ENCODE measurements around the gene YWHAB.
"Not testable (repeated sequence)": the region's sequence is repeated elsewhere in the genome, so short reads cannot be mapped to it uniquely, and the experiment has no call there.

The YWHAB gene

GRCh38 chr20:44856442-44856841, 29.1 kb upstream of the YWHAB start:
- Histone ChIP-seq H3K4me1 (ENCODE audit: insufficient read depth, low read length) (peaks cover 2% of the 10 kb centered on the region), H3K36me3 (ENCODE audit: insufficient read depth, low read length) (no peaks in the 10 kb centered on the region), H3K4me3 (ENCODE audit: low read length) (no peak overlapping the region), H3K27me3 (ENCODE audit: insufficient read depth, low read length) (peaks cover 3% of the 10 kb centered on the region), H2AFZ (ENCODE audit: low read depth, low read length) (no peak overlapping the region), H3K9me3 (ENCODE audit: low read length) (no peaks in the 10 kb centered on the region)

- no peak overlapping the region for H2AFZ ChIP-seq (ENCODE audit: low read depth, low read length)
- H3K4me1 ChIP-seq (ENCODE audit: insufficient read depth, low read length), result peaks cover 2% of the 10 kb centered on the region
- H3K4me3 ChIP-seq (ENCODE audit: low read length), result no peak overlapping the region
- H3K36me3 ChIP-seq (ENCODE audit: insufficient read depth, low read length), result no peaks in the 10 kb centered on the region
- no peaks in the 10 kb centered on the region for H3K9me3 ChIP-seq (ENCODE audit: low read length)
- peaks cover 3% of the 10 kb centered on the region for H3K27me3 ChIP-seq (ENCODE audit: insufficient read depth, low read length)
These were observed 28.6 kb upstream of the YWHAB start for GRCh38 chr20:44856856-44857448.

- Histone ChIP-seq H3K27me3 (ENCODE audit: insufficient read depth, low read length) (no peaks in the 10 kb centered on the region), H3K9me3 (ENCODE audit: low read length) (no peaks in the 10 kb centered on the region), H2AFZ (ENCODE audit: low read depth, low read length) (no peak overlapping the region), H3K4me1 (ENCODE audit: insufficient read depth, low read length) (peaks cover 9% of the 10 kb centered on the region), H3K36me3 (ENCODE audit: insufficient read depth, low read length) (no peaks in the 10 kb centered on the region), H3K4me3 (ENCODE audit: low read length) (no peak overlapping the region)
These were observed 26.7 kb upstream of the YWHAB start for GRCh38 chr20:44858606-44859360.

- no peak overlapping the region for H2AFZ ChIP-seq (ENCODE audit: low read depth, low read length)
These were observed 23.9 kb upstream of the YWHAB start for GRCh38 chr20:44861531-44862006.

GRCh38 chr20:44862286-44862685, 23.2 kb upstream of the YWHAB start:
- H2AFZ ChIP-seq (ENCODE audit: low read depth, low read length), result no peak overlapping the region
- H3K27me3 ChIP-seq (ENCODE audit: insufficient read depth, low read length), result no peaks in the 10 kb centered on the region
- H3K36me3 ChIP-seq (ENCODE audit: insufficient read depth, low read length), result no peaks in the 10 kb centered on the region
- peaks cover 10% of the 10 kb centered on the region for H3K4me1 ChIP-seq (ENCODE audit: insufficient read depth, low read length)
- no peaks in the 10 kb centered on the region for H3K9me3 ChIP-seq (ENCODE audit: low read length)
- H3K4me3 ChIP-seq (ENCODE audit: low read length), result no peak overlapping the region

More at GRCh38 chr20:44861531-44862006, 23.9 kb upstream of the YWHAB start:
- no peaks in the 10 kb centered on the region for H3K27me3 ChIP-seq (ENCODE audit: insufficient read depth, low read length)
- no peak overlapping the region for H3K4me3 ChIP-seq (ENCODE audit: low read length)
- no peaks in the 10 kb centered on the region for H3K9me3 ChIP-seq (ENCODE audit: low read length)
- H3K36me3 ChIP-seq (ENCODE audit: insufficient read depth, low read length), result no peaks in the 10 kb centered on the region
- H3K4me1 ChIP-seq (ENCODE audit: insufficient read depth, low read length), result peaks cover 11% of the 10 kb centered on the region

GRCh38 chr20:44863365-44864084, 22.0 kb upstream of the YWHAB start:
- H3K4me1 ChIP-seq (ENCODE audit: insufficient read depth, low read length), result peaks cover 10% of the 10 kb centered on the region
- not testable (repeated sequence) for H3K36me3 ChIP-seq (ENCODE audit: insufficient read depth, low read length); H3K9me3 ChIP-seq (ENCODE audit: low read length); H2AFZ ChIP-seq (ENCODE audit: low read depth, low read length); H3K4me3 ChIP-seq (ENCODE audit: low read length); H3K27me3 ChIP-seq (ENCODE audit: insufficient read depth, low read length)

- not testable (repeated sequence) for H3K27me3 ChIP-seq (ENCODE audit: insufficient read depth, low read length); H3K36me3 ChIP-seq (ENCODE audit: insufficient read depth, low read length); H3K4me3 ChIP-seq (ENCODE audit: low read length); H3K9me3 ChIP-seq (ENCODE audit: low read length); H2AFZ ChIP-seq (ENCODE audit: low read depth, low read length)
- peaks cover 10% of the 10 kb centered on the region for H3K4me1 ChIP-seq (ENCODE audit: insufficient read depth, low read length)
These were observed 21.0 kb upstream of the YWHAB start for GRCh38 chr20:44864493-44864892.

- Histone ChIP-seq H2AFZ (ENCODE audit: low read depth, low read length) (no peak overlapping the region), H3K36me3 (ENCODE audit: insufficient read depth, low read length) (no peaks in the 10 kb centered on the region), H3K4me1 (ENCODE audit: insufficient read depth, low read length) (peaks cover 10% of the 10 kb centered on the region), H3K27me3 (ENCODE audit: insufficient read depth, low read length) (peaks cover 4% of the 10 kb centered on the region), H3K4me3 (ENCODE audit: low read length) (no peak overlapping the region), H3K9me3 (ENCODE audit: low read length) (no peaks in the 10 kb centered on the region)
These were observed 18.7 kb upstream of the YWHAB start for GRCh38 chr20:44866703-44867335.

GRCh38 chr20:44869471-44869870, 16.0 kb upstream of the YWHAB start:
- no peaks in the 10 kb centered on the region for H3K4me1 ChIP-seq (ENCODE audit: insufficient read depth, low read length)
- no peaks in the 10 kb centered on the region for H3K36me3 ChIP-seq (ENCODE audit: insufficient read depth, low read length)
- no peaks in the 10 kb centered on the region for H3K9me3 ChIP-seq (ENCODE audit: low read length)
- H2AFZ ChIP-seq (ENCODE audit: low read depth, low read length), result no peak overlapping the region
- H3K27me3 ChIP-seq (ENCODE audit: insufficient read depth, low read length), result peaks cover 4% of the 10 kb centered on the region
- H3K4me3 ChIP-seq (ENCODE audit: low read length), result no peak overlapping the region

GRCh38 chr20:44882360-44882759, 3.1 kb upstream of the YWHAB start:
- not testable (repeated sequence) for H3K27me3 ChIP-seq (ENCODE audit: insufficient read depth, low read length); H3K36me3 ChIP-seq (ENCODE audit: insufficient read depth, low read length); H2AFZ ChIP-seq (ENCODE audit: low read depth, low read length); H3K4me3 ChIP-seq (ENCODE audit: low read length); H3K9me3 ChIP-seq (ENCODE audit: low read length)
- peaks cover 12% of the 10 kb centered on the region for H3K4me1 ChIP-seq (ENCODE audit: insufficient read depth, low read length)

- Histone ChIP-seq H3K36me3 (ENCODE audit: insufficient read depth, low read length) (peaks cover 4% of the 10 kb centered on the region), H3K27me3 (ENCODE audit: insufficient read depth, low read length) (peaks cover 5% of the 10 kb centered on the region), H3K4me1 (ENCODE audit: insufficient read depth, low read length) (peaks cover 14% of the 10 kb centered on the region)
These were observed 2.1 kb upstream of the YWHAB start for GRCh38 chr20:44883214-44883902.

GRCh38 chr20:44884907-44885391, 556 bp upstream of the YWHAB start:
- H3K36me3 ChIP-seq (ENCODE audit: insufficient read depth, low read length), result peaks cover 6% of the 10 kb centered on the region
- H3K9me3 ChIP-seq (ENCODE audit: low read length), result no peaks in the 10 kb centered on the region
- peak overlapping the region; percentile 99 for H3K4me3 ChIP-seq (ENCODE audit: low read length)
- H3K27me3 ChIP-seq (ENCODE audit: insufficient read depth, low read length), result no peaks in the 10 kb centered on the region
- H2AFZ ChIP-seq (ENCODE audit: low read depth, low read length), result peak overlapping the region; percentile 51
- H3K4me1 ChIP-seq (ENCODE audit: insufficient read depth, low read length), result peaks cover 14% of the 10 kb centered on the region

More at GRCh38 chr20:44883214-44883902, 2.1 kb upstream of the YWHAB start:
- Histone ChIP-seq H3K9me3 (ENCODE audit: low read length) (no peaks in the 10 kb centered on the region), H2AFZ (ENCODE audit: low read depth, low read length) (no peak overlapping the region), H3K4me3 (ENCODE audit: low read length) (no peak overlapping the region)
